HCT116 (cell line): ENCODE data around the gene CYB5R3.

Source experiments
- POLR2A ChIP-seq: IDR thresholded peaks from 2 replicates; pipeline ENCODE4 v1.7.0; 2011; ENCODE audit warnings: borderline replicate concordance; ENCODE audit not compliant: insufficient read depth, insufficient read length; ENCODE audit errors: extremely low read depth
- TF ChIP-seq, protein P1 (sequence below), 3 experiments: fragments of 200-600 bp in 1 of 3; sonication (generic) in 1 of 3; IDR thresholded peaks in 2 of 3; conservative IDR thresholded peaks in 1 of 3; 2 replicates each; pipeline ENCODE4 v1.5.1; 2012 to 2017; ENCODE audit warnings: low read depth in 2 of 3, low read length in 2 of 3, antibody characterized with exemption in 1 of 3, borderline replicate concordance in 1 of 3, control low read depth in 1 of 3, mild to moderate bottlenecking in 1 of 3, mixed read lengths in 1 of 3, mixed run types in 1 of 3, moderate library complexity in 1 of 3; ENCODE audit not compliant: insufficient read depth in 1 of 3

DNA sequence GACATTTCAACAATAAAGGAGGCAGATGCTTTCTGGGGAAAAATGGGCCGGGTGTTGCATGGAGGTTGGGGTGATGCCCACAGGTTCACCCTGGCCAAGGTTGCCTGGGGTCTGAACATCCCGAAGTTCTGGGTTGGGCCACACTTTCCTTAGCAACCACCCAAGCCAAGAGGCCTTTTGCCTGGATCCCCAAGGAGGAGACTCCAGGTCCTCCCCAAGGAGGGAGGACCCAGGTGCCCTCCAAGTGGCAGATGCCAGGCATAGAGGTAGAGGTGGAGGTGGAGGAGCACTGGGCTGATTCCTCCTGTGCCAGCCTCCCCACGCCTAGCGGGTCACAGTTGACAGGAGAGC, 1.2 kb downstream of the CYB5R3 start:
- TF ChIP-seq, protein P1, sequence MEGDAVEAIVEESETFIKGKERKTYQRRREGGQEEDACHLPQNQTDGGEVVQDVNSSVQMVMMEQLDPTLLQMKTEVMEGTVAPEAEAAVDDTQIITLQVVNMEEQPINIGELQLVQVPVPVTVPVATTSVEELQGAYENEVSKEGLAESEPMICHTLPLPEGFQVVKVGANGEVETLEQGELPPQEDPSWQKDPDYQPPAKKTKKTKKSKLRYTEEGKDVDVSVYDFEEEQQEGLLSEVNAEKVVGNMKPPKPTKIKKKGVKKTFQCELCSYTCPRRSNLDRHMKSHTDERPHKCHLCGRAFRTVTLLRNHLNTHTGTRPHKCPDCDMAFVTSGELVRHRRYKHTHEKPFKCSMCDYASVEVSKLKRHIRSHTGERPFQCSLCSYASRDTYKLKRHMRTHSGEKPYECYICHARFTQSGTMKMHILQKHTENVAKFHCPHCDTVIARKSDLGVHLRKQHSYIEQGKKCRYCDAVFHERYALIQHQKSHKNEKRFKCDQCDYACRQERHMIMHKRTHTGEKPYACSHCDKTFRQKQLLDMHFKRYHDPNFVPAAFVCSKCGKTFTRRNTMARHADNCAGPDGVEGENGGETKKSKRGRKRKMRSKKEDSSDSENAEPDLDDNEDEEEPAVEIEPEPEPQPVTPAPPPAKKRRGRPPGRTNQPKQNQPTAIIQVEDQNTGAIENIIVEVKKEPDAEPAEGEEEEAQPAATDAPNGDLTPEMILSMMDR (IDR thresholded peaks at IDR 0.05 in 2 of 3, conservative IDR thresholded peaks at IDR 0.05 in 1 of 3; ENCODE audit: borderline replicate concordance in 1 of 3, insufficient read depth in 1 of 3, low read depth in 2 of 3, low read length in 2 of 3): no peak
- TF ChIP-seq POLR2A: no peak
